OCI-LY7 (cell line): Measurements from ENCODE around the gene TRMT1. TPM values are rescaled to one million over a fixed set of nuclear protein-coding genes. Genes with fewer than 3 reads are reported as not detected.
A peak's percentile ranks its signal among the peaks of the same experiment; 100 is the strongest.

Experiments used
- BruUV-seq: library from RNA; stranded (reverse); fragments of 400-500 nt; replicated peaks from 2 replicates; lab custom pipeline; 2021; lab: Mats Ljungman, UMichigan
- CTCF ChIA-PET: fragments of 300-600 bp; sonication (Branson Sonifier 250); formaldehyde crosslinking; loops from one replicate; lab custom pipeline; 2022; ENCODE audit warnings: antibody characterized with exemption; ENCODE audit not compliant: unreplicated experiment; lab: Charles Lee
- POLR2A ChIA-PET: fragments of 300-600 bp; sonication (Branson Sonifier 250); formaldehyde crosslinking; loops from one replicate; lab custom pipeline; 2022; ENCODE audit warnings: antibody characterized with exemption; lab: Charles Lee
- DNase-seq: peaks from one replicate; pipeline ENCODE4 v3.0.0-alpha.2; 2015; ENCODE audit warnings: low spot score
- H2AFZ ChIP-seq: fragments of 200-600 bp; sonication (generic), shearing (Covaris generic); 2 replicates; pipeline ENCODE4 v1.6.1; 2014; ENCODE audit warnings: mild to moderate bottlenecking, antibody characterized with exemption, low read length, moderate library complexity
- H3K27ac ChIP-seq: fragments of 200-600 bp; sonication (generic); 2 replicates; pipeline ENCODE4 v1.5.1; 2014; ENCODE audit warnings: mixed run types, low read depth, mild to moderate bottlenecking, moderate library complexity, low read length, inconsistent platforms; ENCODE audit not compliant: poor library complexity, severe bottlenecking
- H3K36me3 ChIP-seq: fragments of 200-600 bp; sonication (generic); 2 replicates; pipeline ENCODE4 v1.6.1; 2014; ENCODE audit warnings: mild to moderate bottlenecking, antibody characterized with exemption, low read length, moderate library complexity, mixed read lengths; ENCODE audit not compliant: insufficient read depth
- H3K4me1 ChIP-seq: fragments of 200-600 bp; sonication (generic); 2 replicates; pipeline ENCODE4 v1.5.1; 2014; ENCODE audit warnings: mild to moderate bottlenecking, low read length; ENCODE audit not compliant: insufficient read depth, poor library complexity, severe bottlenecking
- H3K4me2 ChIP-seq: fragments of 200-600 bp; sonication (generic); 2 replicates; pipeline ENCODE4 v1.6.1; 2014; ENCODE audit warnings: mild to moderate bottlenecking, low read length
- H3K4me3 ChIP-seq: fragments of 200-600 bp; sonication (generic); 2 replicates; pipeline ENCODE4 v1.5.1; 2014; ENCODE audit warnings: mild to moderate bottlenecking, low read depth, low read length; ENCODE audit not compliant: poor library complexity, severe bottlenecking
- H3K79me2 ChIP-seq: fragments of 200-600 bp; sonication (generic); 2 replicates; pipeline ENCODE4 v1.6.1; 2016; ENCODE audit warnings: low read depth, mild to moderate bottlenecking, low read length, moderate library complexity, mixed read lengths; ENCODE audit not compliant: insufficient read depth
- H3K9me2 ChIP-seq: fragments of 200-600 bp; sonication (generic); 2 replicates; pipeline ENCODE4 v1.6.1; 2016; ENCODE audit warnings: mild to moderate bottlenecking, low read length, mixed read lengths; ENCODE audit not compliant: insufficient read depth
- H3K9me3 ChIP-seq: fragments of 200-600 bp; sonication (generic); 2 replicates; pipeline ENCODE4 v1.6.1; 2014; ENCODE audit warnings: mild to moderate bottlenecking, mixed run types, low read length, mixed read lengths
- H4K20me1 ChIP-seq: fragments of 200-600 bp; sonication (generic); 2 replicates; pipeline ENCODE4 v1.6.1; 2014; ENCODE audit warnings: mild to moderate bottlenecking, antibody characterized with exemption, low read length, moderate library complexity, mixed read lengths; ENCODE audit not compliant: insufficient read depth
- EZH2phosphoT487 ChIP-seq: fragments of 200-600 bp; sonication (generic); IDR thresholded peaks from 2 replicates; pipeline ENCODE4 v1.6.1; 2018; ENCODE audit warnings: low read depth, borderline replicate concordance, mild to moderate bottlenecking, mixed run types, antibody characterized with exemption, low read length, moderate library complexity, mixed read lengths
- intact Hi-C: fragments of 100-400 bp; cut with micrococcal nuclease; formaldehyde crosslinking; loops from one replicate; pipeline ENCODE4 v1.10.0; 2022; ENCODE audit not compliant: unreplicated experiment
- total RNA-seq, 2 experiments: library from RNA; depleted of rRNA in 1 of 2; stranded (reverse); fragments of >200 nt in 1 of 2; shearing (Covaris generic) in 1 of 2; gene quantifications; 2 replicates each; pipeline ENCODE4 v1.2.3, GENCODE V29; 2014 to 2022
- TF ChIP-seq, protein P1 (sequence below): fragments of 200-600 bp; sonication (generic); conservative IDR thresholded peaks from 2 replicates; pipeline ENCODE4 v1.5.1; 2014; ENCODE audit warnings: mild to moderate bottlenecking, antibody characterized with exemption, low read length, moderate library complexity, mixed read lengths

Gene TRMT1
- total RNA-seq, 2 experiments from 2014 or later = 50.4 to 56.8 TPM

- POLR2A ChIA-PET = no interaction called here
- intact Hi-C loops = no loop called here
- peaks cover 7% of the 10 kb centered on the region; the same call in 1 of the 2 replicates for H3K79me2 ChIP-seq
Observed at GRCh38 chr19:13146763-13147563, 30.4 kb upstream of the TRMT1 start.

DNA sequence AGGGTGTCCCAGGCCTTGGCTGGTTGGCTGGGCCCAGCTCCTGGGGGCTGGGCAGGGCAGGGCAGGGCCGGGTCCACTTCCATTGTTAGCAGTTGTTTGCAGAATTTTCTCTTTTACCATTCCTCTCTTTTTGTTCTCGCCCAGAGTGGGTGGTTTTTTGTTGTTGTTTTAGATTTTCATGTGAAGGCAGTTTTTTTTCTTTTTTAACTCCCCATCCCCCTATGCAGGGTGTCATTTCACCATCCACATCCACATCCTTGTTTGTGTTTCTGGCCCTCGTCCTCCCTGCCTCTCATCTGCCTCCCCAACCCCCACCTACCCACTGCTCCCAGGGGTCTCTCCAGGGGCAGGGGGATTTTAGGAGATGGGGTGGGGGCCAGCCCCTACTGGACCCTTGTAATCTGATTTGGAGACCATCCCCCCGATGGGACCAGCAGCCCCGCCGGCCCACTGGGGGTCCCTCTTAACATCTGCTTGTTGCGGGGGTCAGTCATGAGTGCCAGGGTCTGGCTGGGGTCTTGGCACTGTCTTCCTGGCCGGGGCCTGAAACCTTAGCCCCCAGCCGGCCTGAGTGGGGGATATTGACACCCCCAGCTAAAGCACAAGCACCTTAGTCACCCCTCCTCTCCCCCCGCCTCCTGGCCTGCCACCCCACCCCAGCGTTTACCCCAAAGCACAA lies 23.2 kb upstream of the TRMT1 start:
- no peak for DNase-seq
- Histone ChIP-seq H4K20me1 (no peaks in the 10 kb centered on the region), H3K4me1 (no peaks in the 10 kb centered on the region), H3K4me2 (no peak overlapping the region), H3K9me3 (no peaks in the 10 kb centered on the region), H3K9me2 (no peaks in the 10 kb centered on the region), H3K27ac (no peak overlapping the region), H3K36me3 (peaks cover 55% of the 10 kb centered on the region), H3K79me2 (no peaks in the 10 kb centered on the region), H3K4me3 (no peak overlapping the region), H2AFZ (no peak overlapping the region)
- no peak for TF ChIP-seq EZH2phosphoT487
- TF ChIP-seq, protein P1, sequence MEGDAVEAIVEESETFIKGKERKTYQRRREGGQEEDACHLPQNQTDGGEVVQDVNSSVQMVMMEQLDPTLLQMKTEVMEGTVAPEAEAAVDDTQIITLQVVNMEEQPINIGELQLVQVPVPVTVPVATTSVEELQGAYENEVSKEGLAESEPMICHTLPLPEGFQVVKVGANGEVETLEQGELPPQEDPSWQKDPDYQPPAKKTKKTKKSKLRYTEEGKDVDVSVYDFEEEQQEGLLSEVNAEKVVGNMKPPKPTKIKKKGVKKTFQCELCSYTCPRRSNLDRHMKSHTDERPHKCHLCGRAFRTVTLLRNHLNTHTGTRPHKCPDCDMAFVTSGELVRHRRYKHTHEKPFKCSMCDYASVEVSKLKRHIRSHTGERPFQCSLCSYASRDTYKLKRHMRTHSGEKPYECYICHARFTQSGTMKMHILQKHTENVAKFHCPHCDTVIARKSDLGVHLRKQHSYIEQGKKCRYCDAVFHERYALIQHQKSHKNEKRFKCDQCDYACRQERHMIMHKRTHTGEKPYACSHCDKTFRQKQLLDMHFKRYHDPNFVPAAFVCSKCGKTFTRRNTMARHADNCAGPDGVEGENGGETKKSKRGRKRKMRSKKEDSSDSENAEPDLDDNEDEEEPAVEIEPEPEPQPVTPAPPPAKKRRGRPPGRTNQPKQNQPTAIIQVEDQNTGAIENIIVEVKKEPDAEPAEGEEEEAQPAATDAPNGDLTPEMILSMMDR = no peak
- POLR2A ChIA-PET = no interaction called here
- intact Hi-C loops = no loop called here
- CTCF ChIA-PET = no interaction called here
- TSS peak; percentile 58 for BruUV-seq

More at GRCh38 chr19:13146763-13147563, 30.4 kb upstream of the TRMT1 start:
- no peaks in the 10 kb centered on the region for H3K9me2 ChIP-seq
- no peaks in the 10 kb centered on the region for H4K20me1 ChIP-seq
- H3K36me3 ChIP-seq = peaks cover 10% of the 10 kb centered on the region; the same call in 1 of the 2 replicates
- peaks cover 7% of the 10 kb centered on the region for H3K4me1 ChIP-seq
- no peak overlapping the region for H2AFZ ChIP-seq
- no peak overlapping the region for H3K27ac ChIP-seq
- no peaks in the 10 kb centered on the region for H3K9me3 ChIP-seq
- BruUV-seq = no TSS peak
- no peak overlapping the region for H3K4me3 ChIP-seq
- CTCF ChIA-PET = interaction anchor here (0.6 kb wide), 1 partner anchor 22 kb away, joined by 4 read pairs; no protein-coding TSS in a partner anchor
- no peak for DNase-seq
- H3K4me2 ChIP-seq = no peak overlapping the region
- no peak for TF ChIP-seq EZH2phosphoT487
- TF ChIP-seq, protein P1 = no peak

- no TSS peak for BruUV-seq
- Histone ChIP-seq H3K79me2 (peaks cover 2% of the 10 kb centered on the region; the same call in 1 of the 2 replicates), H3K4me3 (no peak overlapping the region), H3K9me2 (no peaks in the 10 kb centered on the region), H3K4me2 (no peak overlapping the region), H2AFZ (no peak overlapping the region), H4K20me1 (no peaks in the 10 kb centered on the region), H3K9me3 (no peaks in the 10 kb centered on the region), H3K27ac (no peak overlapping the region), H3K4me1 (no peaks in the 10 kb centered on the region), H3K36me3 (peaks cover 50% of the 10 kb centered on the region)
- intact Hi-C loops = no loop called here
- POLR2A ChIA-PET = no interaction called here
- DNase-seq = no peak
- CTCF ChIA-PET = no interaction called here
- no peak for TF ChIP-seq EZH2phosphoT487
- TF ChIP-seq, protein P1 = no peak
Observed at GRCh38 chr19:13138916-13139198, 22.3 kb upstream of the TRMT1 start.
